SH-SY5Y (cell line): ENCODE measurements around the gene BTBD3.

Experiments
- GATA2 ChIP-seq: IDR thresholded peaks from 2 replicates; pipeline ENCODE4 v1.6.1; 2011; ENCODE audit warnings: mild to moderate bottlenecking, low read depth, low read length
- GATA3 ChIP-seq: IDR thresholded peaks from 2 replicates; pipeline ENCODE4 v1.6.1; 2011; ENCODE audit warnings: low read depth, mild to moderate bottlenecking, low read length, moderate library complexity

- TF ChIP-seq GATA2 (no peak), GATA3 (no peak)
Observed at GRCh38 chr20:11929947-11930346, 12.3 kb downstream of the BTBD3 start.
